B cell (primary cell): ENCODE measurements around the gene HHEX.

Experiments
- EZH2 ChIP-seq: IDR thresholded peaks from 2 replicates; pipeline ENCODE4 v1.6.1; 2012; ENCODE audit warnings: borderline replicate concordance, low read depth, mild to moderate bottlenecking, moderate library complexity, low read length; ENCODE audit not compliant: insufficient read depth, poor library complexity, severe bottlenecking
- TF ChIP-seq, protein P1 (sequence below): fragments of 200-600 bp; IDR thresholded peaks from one replicate; pipeline ENCODE4 v1.8.0; 2022; ENCODE audit warnings: antibody characterized with exemption, mild to moderate bottlenecking

DNA sequence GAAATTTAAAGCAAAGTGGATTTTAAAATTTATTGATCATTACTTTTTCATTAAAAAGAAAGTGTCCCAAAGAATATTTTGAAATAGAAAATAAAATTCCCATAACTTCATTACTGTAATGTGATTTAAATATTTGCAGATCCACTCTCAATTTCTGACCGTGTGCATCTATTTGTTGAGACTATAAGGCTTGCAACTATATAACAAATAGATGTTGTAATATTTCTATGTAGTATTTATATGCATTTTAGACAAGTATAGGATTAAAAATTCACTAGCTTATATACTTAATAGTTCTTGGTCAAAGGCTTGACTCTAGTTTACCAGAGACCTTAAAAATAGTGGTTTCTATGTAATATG, 3.8 kb downstream of the HHEX start:
- TF ChIP-seq, protein P1, sequence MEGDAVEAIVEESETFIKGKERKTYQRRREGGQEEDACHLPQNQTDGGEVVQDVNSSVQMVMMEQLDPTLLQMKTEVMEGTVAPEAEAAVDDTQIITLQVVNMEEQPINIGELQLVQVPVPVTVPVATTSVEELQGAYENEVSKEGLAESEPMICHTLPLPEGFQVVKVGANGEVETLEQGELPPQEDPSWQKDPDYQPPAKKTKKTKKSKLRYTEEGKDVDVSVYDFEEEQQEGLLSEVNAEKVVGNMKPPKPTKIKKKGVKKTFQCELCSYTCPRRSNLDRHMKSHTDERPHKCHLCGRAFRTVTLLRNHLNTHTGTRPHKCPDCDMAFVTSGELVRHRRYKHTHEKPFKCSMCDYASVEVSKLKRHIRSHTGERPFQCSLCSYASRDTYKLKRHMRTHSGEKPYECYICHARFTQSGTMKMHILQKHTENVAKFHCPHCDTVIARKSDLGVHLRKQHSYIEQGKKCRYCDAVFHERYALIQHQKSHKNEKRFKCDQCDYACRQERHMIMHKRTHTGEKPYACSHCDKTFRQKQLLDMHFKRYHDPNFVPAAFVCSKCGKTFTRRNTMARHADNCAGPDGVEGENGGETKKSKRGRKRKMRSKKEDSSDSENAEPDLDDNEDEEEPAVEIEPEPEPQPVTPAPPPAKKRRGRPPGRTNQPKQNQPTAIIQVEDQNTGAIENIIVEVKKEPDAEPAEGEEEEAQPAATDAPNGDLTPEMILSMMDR = no peak
- no peak for TF ChIP-seq EZH2
